Measurements from ENCODE around the gene SUSD6.
"Not testable (repeated sequence)": the region's sequence is repeated elsewhere in the genome, so short reads cannot be mapped to it uniquely, and the experiment has no call there.

The SUSD6 gene

GRCh38 chr14:69692594-69692993 is 81.2 kb downstream of the SUSD6 start:
- Histone ChIP-seq H3K9me3 (replicated peaks; ENCODE audit: low read length) (no peaks in the 10 kb centered on the region), H3K4me1 (ENCODE audit: control insufficient read depth, insufficient read depth, low read length) (peaks cover 8% of the 10 kb centered on the region), H3K36me3 (ENCODE audit: insufficient read depth, low read length) (no peaks in the 10 kb centered on the region), H3K9ac (ENCODE audit: low read depth, low read length) (no peak overlapping the region), H3K27me3 (ENCODE audit: control insufficient read depth, insufficient read depth, low read length) (no peaks in the 10 kb centered on the region), H3K4me3 (ENCODE audit: low read length) (no peak overlapping the region), H3K4me2 (ENCODE audit: low read length) (no peak overlapping the region)

GRCh38 chr14:69693145-69693544 is 81.7 kb downstream of the SUSD6 start:
- Histone ChIP-seq H3K4me2 (ENCODE audit: low read length) (no peak overlapping the region), H3K4me3 (ENCODE audit: low read length) (no peak overlapping the region), H3K9ac (ENCODE audit: low read depth, low read length) (no peak overlapping the region), H3K4me1 (ENCODE audit: control insufficient read depth, insufficient read depth, low read length) (peaks cover 8% of the 10 kb centered on the region), H3K9me3 (replicated peaks; ENCODE audit: low read length) (no peaks in the 10 kb centered on the region), H3K27me3 (ENCODE audit: control insufficient read depth, insufficient read depth, low read length) (no peaks in the 10 kb centered on the region), H3K36me3 (ENCODE audit: insufficient read depth, low read length) (no peaks in the 10 kb centered on the region)

GRCh38 chr14:69693801-69694729 is 82.7 kb downstream of the SUSD6 start:
- H3K9ac ChIP-seq (ENCODE audit: low read depth, low read length) = no peak overlapping the region
- H3K4me2 ChIP-seq (ENCODE audit: low read length) = no peak overlapping the region
- no peaks in the 10 kb centered on the region for H3K36me3 ChIP-seq (ENCODE audit: insufficient read depth, low read length)
- no peaks in the 10 kb centered on the region for H3K27me3 ChIP-seq (ENCODE audit: control insufficient read depth, insufficient read depth, low read length)
- peaks cover 8% of the 10 kb centered on the region for H3K4me1 ChIP-seq (ENCODE audit: control insufficient read depth, insufficient read depth, low read length)
- no peaks in the 10 kb centered on the region for H3K9me3 ChIP-seq (replicated peaks; ENCODE audit: low read length)
- H3K4me3 ChIP-seq (ENCODE audit: low read length) = no peak overlapping the region

- no peaks in the 10 kb centered on the region for H3K9me3 ChIP-seq (replicated peaks; ENCODE audit: low read length)
- no peak overlapping the region for H3K4me2 ChIP-seq (ENCODE audit: low read length)
- no peak overlapping the region for H3K9ac ChIP-seq (ENCODE audit: low read depth, low read length)
- H3K36me3 ChIP-seq (ENCODE audit: insufficient read depth, low read length) = no peaks in the 10 kb centered on the region
- no peak overlapping the region for H3K4me3 ChIP-seq (ENCODE audit: low read length)
- H3K27me3 ChIP-seq (ENCODE audit: control insufficient read depth, insufficient read depth, low read length) = no peaks in the 10 kb centered on the region
- H3K4me1 ChIP-seq (ENCODE audit: control insufficient read depth, insufficient read depth, low read length) = peaks cover 8% of the 10 kb centered on the region
Measured at GRCh38 chr14:69694730-69695281, 83.4 kb downstream of the SUSD6 start.

GRCh38 chr14:69695322-69696203 is 84.2 kb downstream of the SUSD6 start:
- no peaks in the 10 kb centered on the region for H3K9me3 ChIP-seq (replicated peaks; ENCODE audit: low read length)
- H3K4me3 ChIP-seq (ENCODE audit: low read length) = no peak overlapping the region
- no peaks in the 10 kb centered on the region for H3K36me3 ChIP-seq (ENCODE audit: insufficient read depth, low read length)
- no peak overlapping the region for H3K4me2 ChIP-seq (ENCODE audit: low read length)
- H3K27me3 ChIP-seq (ENCODE audit: control insufficient read depth, insufficient read depth, low read length) = no peaks in the 10 kb centered on the region
- peaks cover 8% of the 10 kb centered on the region for H3K4me1 ChIP-seq (ENCODE audit: control insufficient read depth, insufficient read depth, low read length)
- no peak overlapping the region for H3K9ac ChIP-seq (ENCODE audit: low read depth, low read length)

- no peaks in the 10 kb centered on the region for H3K36me3 ChIP-seq (ENCODE audit: insufficient read depth, low read length)
- H3K9me3 ChIP-seq (replicated peaks; ENCODE audit: low read length) = no peaks in the 10 kb centered on the region
- H3K4me2 ChIP-seq (ENCODE audit: low read length) = no peak overlapping the region
- peaks cover 8% of the 10 kb centered on the region for H3K4me1 ChIP-seq (ENCODE audit: control insufficient read depth, insufficient read depth, low read length)
- no peak overlapping the region for H3K4me3 ChIP-seq (ENCODE audit: low read length)
- no peak overlapping the region for H3K9ac ChIP-seq (ENCODE audit: low read depth, low read length)
- H3K27me3 ChIP-seq (ENCODE audit: control insufficient read depth, insufficient read depth, low read length) = no peaks in the 10 kb centered on the region
Measured at GRCh38 chr14:69696204-69696527, 84.8 kb downstream of the SUSD6 start.

- H3K4me3 ChIP-seq (ENCODE audit: low read length) = no peak overlapping the region
- no peaks in the 10 kb centered on the region for H3K9me3 ChIP-seq (replicated peaks; ENCODE audit: low read length)
Measured at GRCh38 chr14:69696633-69697557, 85.5 kb downstream of the SUSD6 start.

GRCh38 chr14:69698572-69698971 is 87.2 kb downstream of the SUSD6 start:
- H3K36me3 ChIP-seq (ENCODE audit: insufficient read depth, low read length) = no peaks in the 10 kb centered on the region
- H3K4me2 ChIP-seq (ENCODE audit: low read length) = no peak overlapping the region
- peaks cover 8% of the 10 kb centered on the region for H3K4me1 ChIP-seq (ENCODE audit: control insufficient read depth, insufficient read depth, low read length)
- H3K9me3 ChIP-seq (replicated peaks; ENCODE audit: low read length) = no peaks in the 10 kb centered on the region
- H3K4me3 ChIP-seq (ENCODE audit: low read length) = no peak overlapping the region
- H3K27me3 ChIP-seq (ENCODE audit: control insufficient read depth, insufficient read depth, low read length) = no peaks in the 10 kb centered on the region
- no peak overlapping the region for H3K9ac ChIP-seq (ENCODE audit: low read depth, low read length)

More at GRCh38 chr14:69696633-69697557, 85.5 kb downstream of the SUSD6 start:
- no peaks in the 10 kb centered on the region for H3K36me3 ChIP-seq (ENCODE audit: insufficient read depth, low read length)
- H3K9ac ChIP-seq (ENCODE audit: low read depth, low read length) = no peak overlapping the region
- peaks cover 8% of the 10 kb centered on the region for H3K4me1 ChIP-seq (ENCODE audit: control insufficient read depth, insufficient read depth, low read length)
- no peaks in the 10 kb centered on the region for H3K27me3 ChIP-seq (ENCODE audit: control insufficient read depth, insufficient read depth, low read length)
- no peak overlapping the region for H3K4me2 ChIP-seq (ENCODE audit: low read length)

- not testable (repeated sequence) for H3K4me2 ChIP-seq (ENCODE audit: low read length); H3K4me3 ChIP-seq (ENCODE audit: low read length); H3K27me3 ChIP-seq (ENCODE audit: control insufficient read depth, insufficient read depth, low read length); H3K9me3 ChIP-seq (replicated peaks; ENCODE audit: low read length); H3K4me1 ChIP-seq (ENCODE audit: control insufficient read depth, insufficient read depth, low read length); H3K9ac ChIP-seq (ENCODE audit: low read depth, low read length); H3K36me3 ChIP-seq (ENCODE audit: insufficient read depth, low read length)
Measured at GRCh38 chr14:69699243-69699642, 87.8 kb downstream of the SUSD6 start.

GRCh38 chr14:69699748-69700303 is 88.4 kb downstream of the SUSD6 start:
- no peak overlapping the region for H3K4me2 ChIP-seq (ENCODE audit: low read length)
- no peaks in the 10 kb centered on the region for H3K27me3 ChIP-seq (ENCODE audit: control insufficient read depth, insufficient read depth, low read length)
- no peaks in the 10 kb centered on the region for H3K36me3 ChIP-seq (ENCODE audit: insufficient read depth, low read length)
- H3K9me3 ChIP-seq (replicated peaks; ENCODE audit: low read length) = no peaks in the 10 kb centered on the region
- no peak overlapping the region for H3K9ac ChIP-seq (ENCODE audit: low read depth, low read length)
- peaks cover 3% of the 10 kb centered on the region for H3K4me1 ChIP-seq (ENCODE audit: control insufficient read depth, insufficient read depth, low read length)
- no peak overlapping the region for H3K4me3 ChIP-seq (ENCODE audit: low read length)

Data from skeletal muscle satellite cell (primary cell).